ENCODE results near the gene PI4K2A. TPM values are rescaled to one million over a fixed set of nuclear protein-coding genes. Genes with fewer than 3 reads are reported as not detected.

The PI4K2A gene
- total and polyA plus RNA-seq, 2 of the 13 experiments (the other 11 are each of a cell fraction or from before 2014, with no cell fraction given) = 10.9 to 14.3 TPM

- no peak for TF ChIP-seq ZFP37 (CRISPR knock-in tag; IDR thresholded peaks at IDR 0.05; ENCODE audit: borderline replicate concordance)
- TF ChIP-seq BCL6 (CRISPR knock-in tag; IDR thresholded peaks at IDR 0.05) = no peak
- no peak for TF ChIP-seq KDM6A (CRISPR knock-in tag; IDR thresholded peaks at IDR 0.05; ENCODE audit: low read depth)
- no peak for TF ChIP-seq ZNF331 (CRISPR knock-in tag; IDR thresholded peaks at IDR 0.05)
- peak; percentile 69 for TF ChIP-seq MAX (IDR thresholded peaks at IDR 0.05)
- TF ChIP-seq KLF12 (CRISPR knock-in tag; IDR thresholded peaks at IDR 0.05; ENCODE audit: borderline replicate concordance) = no peak
- TF ChIP-seq ZNF451 (CRISPR knock-in tag; IDR thresholded peaks at IDR 0.05) = peak; percentile 56; the same call in 1 of the 2 replicates
- no peak for TF ChIP-seq SATB2 (CRISPR knock-in tag; IDR thresholded peaks at IDR 0.05)
- no peak for TF ChIP-seq ZNF747 (CRISPR knock-in tag; IDR thresholded peaks at IDR 0.05; ENCODE audit: borderline replicate concordance)
- TF ChIP-seq ZNF326 (CRISPR knock-in tag; IDR thresholded peaks at IDR 0.05; ENCODE audit: borderline replicate concordance) = no peak
- TF ChIP-seq ZNF605 (CRISPR knock-in tag; IDR thresholded peaks at IDR 0.05) = no peak
- TF ChIP-seq RFX3 (CRISPR knock-in tag; IDR thresholded peaks at IDR 0.05) = no peak
- no peak for TF ChIP-seq HIVEP1 (CRISPR knock-in tag; IDR thresholded peaks at IDR 0.05)
- TF ChIP-seq NR0B2 (CRISPR knock-in tag; IDR thresholded peaks at IDR 0.05) = no peak
- no peak for TF ChIP-seq ZNF784 (CRISPR knock-in tag; IDR thresholded peaks at IDR 0.05; ENCODE audit: borderline replicate concordance)
- no peak for TF ChIP-seq SOX13 (IDR thresholded peaks at IDR 0.05)
- no peak for TF ChIP-seq SOX13 (CRISPR knock-in tag; conservative IDR thresholded peaks at IDR 0.05 in 1 of 2, IDR thresholded peaks at IDR 0.05 in 1 of 2)
- no peak for TF ChIP-seq TBL1XR1 (IDR thresholded peaks at IDR 0.05; ENCODE audit: borderline replicate concordance, low read length, partially characterized antibody)
- TF ChIP-seq ZSCAN21 (CRISPR knock-in tag; IDR thresholded peaks at IDR 0.05; ENCODE audit: borderline replicate concordance) = no peak
- TF ChIP-seq HMGXB4 (CRISPR knock-in tag; IDR thresholded peaks at IDR 0.05; ENCODE audit: borderline replicate concordance in 1 of 2, low read depth in 1 of 2) = 0 out of 4 replicates have a peak, but pooled peaks have one; percentile 17 to 42
- TF ChIP-seq ZNF644 (CRISPR knock-in tag; IDR thresholded peaks at IDR 0.05; ENCODE audit: low read depth) = peak; percentile 65; the same call in 1 of the 2 replicates
- no peak for TF ChIP-seq ZBTB39 (CRISPR knock-in tag; IDR thresholded peaks at IDR 0.05)
These were observed at the start of gene PI4K2A (continued) for GRCh38 chr10:97640174-97640867.
